Fibroblast of lung (primary cell): ENCODE measurements around the gene PPP1R1B.

Experiments
- EZH2 ChIP-seq: IDR thresholded peaks from 2 replicates; pipeline ENCODE4 v1.5.1; 2012; ENCODE audit warnings: low read length, control low read depth, mild to moderate bottlenecking; ENCODE audit errors: missing control alignments
- TF ChIP-seq, protein P1 (sequence below), 2 donors: IDR thresholded peaks in 1 of 2; conservative IDR thresholded peaks in 1 of 2; 1 replicate in 1 of 2; 2 replicates in 1 of 2; pipeline ENCODE4 v1.5.1; 2011 to 2012; ENCODE audit warnings: low read length in 2 of 2, control low read depth in 1 of 2, inconsistent platforms in 1 of 2, low read depth in 1 of 2, mild to moderate bottlenecking in 1 of 2

DNA sequence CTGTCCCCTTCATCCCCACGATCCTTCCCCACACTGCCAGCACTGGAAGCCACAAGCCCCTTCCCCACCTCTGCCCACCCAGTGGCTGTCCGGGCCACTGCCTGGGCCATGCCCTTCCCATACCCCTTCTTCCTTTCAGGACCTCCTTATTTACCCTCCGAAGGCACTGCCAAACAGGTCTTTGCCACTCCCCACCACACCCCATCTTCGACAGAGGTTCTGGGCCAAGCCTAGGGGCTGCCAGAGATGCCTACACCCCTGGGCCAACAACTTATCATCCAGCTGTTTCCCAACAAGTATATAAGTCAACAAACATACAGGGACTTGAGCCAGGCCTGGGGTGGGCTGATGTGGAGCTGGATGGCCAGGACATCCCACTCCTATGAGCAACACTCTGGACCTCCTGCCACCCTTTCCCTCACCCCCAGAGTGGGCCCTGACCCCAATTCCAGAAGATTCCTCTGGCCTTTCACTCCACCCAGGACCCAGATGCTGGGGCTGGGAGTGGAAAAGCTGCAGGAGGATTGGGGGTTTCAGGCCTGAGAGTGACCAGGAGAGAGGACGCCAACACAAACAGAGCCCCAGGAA lies 1.5 kb upstream of the PPP1R1B start:
- TF ChIP-seq, protein P1, sequence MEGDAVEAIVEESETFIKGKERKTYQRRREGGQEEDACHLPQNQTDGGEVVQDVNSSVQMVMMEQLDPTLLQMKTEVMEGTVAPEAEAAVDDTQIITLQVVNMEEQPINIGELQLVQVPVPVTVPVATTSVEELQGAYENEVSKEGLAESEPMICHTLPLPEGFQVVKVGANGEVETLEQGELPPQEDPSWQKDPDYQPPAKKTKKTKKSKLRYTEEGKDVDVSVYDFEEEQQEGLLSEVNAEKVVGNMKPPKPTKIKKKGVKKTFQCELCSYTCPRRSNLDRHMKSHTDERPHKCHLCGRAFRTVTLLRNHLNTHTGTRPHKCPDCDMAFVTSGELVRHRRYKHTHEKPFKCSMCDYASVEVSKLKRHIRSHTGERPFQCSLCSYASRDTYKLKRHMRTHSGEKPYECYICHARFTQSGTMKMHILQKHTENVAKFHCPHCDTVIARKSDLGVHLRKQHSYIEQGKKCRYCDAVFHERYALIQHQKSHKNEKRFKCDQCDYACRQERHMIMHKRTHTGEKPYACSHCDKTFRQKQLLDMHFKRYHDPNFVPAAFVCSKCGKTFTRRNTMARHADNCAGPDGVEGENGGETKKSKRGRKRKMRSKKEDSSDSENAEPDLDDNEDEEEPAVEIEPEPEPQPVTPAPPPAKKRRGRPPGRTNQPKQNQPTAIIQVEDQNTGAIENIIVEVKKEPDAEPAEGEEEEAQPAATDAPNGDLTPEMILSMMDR (conservative IDR thresholded peaks at IDR 0.05 in 1 of 2, IDR thresholded peaks at IDR 0.05 in 1 of 2; ENCODE audit: low read depth in 1 of 2, low read length in 2 of 2), result no peak
- TF ChIP-seq EZH2, result no peak
